H1 (cell line): Measurements from ENCODE around the gene GJD3. TPM values are rescaled to one million over a fixed set of nuclear protein-coding genes. Genes with fewer than 3 reads are reported as not detected.

Experiments
- CTCF ChIA-PET: fragments of 300-600 bp; sonication (Branson Sonifier 250); formaldehyde crosslinking; loops from one replicate; lab custom pipeline; 2021; ENCODE audit not compliant: partially characterized antibody; lab: Charles Lee
- POLR2A ChIA-PET: fragments of 300-600 bp; sonication (Branson Sonifier 250); formaldehyde crosslinking; loops from one replicate; lab custom pipeline; 2021; ENCODE audit warnings: inconsistent platforms; ENCODE audit not compliant: partially characterized antibody; lab: Charles Lee
- DNase-seq, 2 experiments: peaks; one replicate each; pipeline versions ENCODE4 v3.0.0 to v3.0.0-alpha.2; 2010 to 2022; ENCODE audit warnings: low spot score in 2 of 2, low read depth in 1 of 2, mixed read lengths in 1 of 2
- FAIRE-seq: peaks from 2 replicates; lab custom pipeline; 2011; peaks lifted over from hg19 to GRCh38; lab: Jason Lieb, UNC
- H2AFZ ChIP-seq: 2 replicates; pipeline ENCODE4 v1.8.1; 2012; ENCODE audit warnings: low read length, inconsistent platforms
- H2AK5ac ChIP-seq: 2 replicates; pipeline ENCODE4 v1.6.1; 2013; ENCODE audit warnings: low read depth, low read length
- H2BK120ac ChIP-seq: replicated peaks from 2 replicates; pipeline ENCODE3; 2013; ENCODE audit warnings: low read depth, low read length, inconsistent platforms
- H2BK12ac ChIP-seq: 2 replicates; pipeline ENCODE4 v1.6.1; 2013; ENCODE audit warnings: low read depth, low read length
- H2BK15ac ChIP-seq: 2 replicates; pipeline ENCODE4 v1.6.1; 2013; ENCODE audit warnings: low read length
- H2BK20ac ChIP-seq: 2 replicates; pipeline ENCODE4 v1.6.1; 2013; ENCODE audit warnings: low read length
- H2BK5ac ChIP-seq: 2 replicates; pipeline ENCODE4 v1.6.1; 2013; ENCODE audit warnings: low read depth, low read length
- H3K14ac ChIP-seq: 2 replicates; pipeline ENCODE4 v1.6.1; 2013; ENCODE audit warnings: inconsistent platforms; ENCODE audit not compliant: insufficient read length
- H3K18ac ChIP-seq: 2 replicates; pipeline ENCODE4 v1.6.1; 2013; ENCODE audit warnings: low read length; ENCODE audit errors: extremely low read depth
- H3K23ac ChIP-seq: 2 replicates; pipeline ENCODE4 v1.6.1; 2013; ENCODE audit warnings: inconsistent platforms; ENCODE audit not compliant: insufficient read length
- H3K23me2 ChIP-seq: 2 replicates; pipeline ENCODE4 v1.6.1; 2013; ENCODE audit warnings: low read depth, low read length
- H3K27ac ChIP-seq: 2 replicates; pipeline ENCODE4 v1.6.1; 2011; ENCODE audit warnings: low read depth, low read length, inconsistent platforms
- H3K27me3 ChIP-seq, 4 experiments: replicated peaks in 1 of 4; 1 replicate in 1 of 4; 2 replicates in 3 of 4; pipeline versions ENCODE4 v1.6.1 to v1.8.1; 2011 to 2013; ENCODE audit warnings: low read length in 3 of 4, mild to moderate bottlenecking in 3 of 4, inconsistent platforms in 2 of 4, mixed read lengths in 2 of 4, moderate library complexity in 1 of 4; ENCODE audit not compliant: control insufficient read depth in 3 of 4, insufficient read depth in 3 of 4; ENCODE audit errors: extremely low read depth in 1 of 4
- H3K36me3 ChIP-seq, 4 experiments: 2 replicates each; pipeline versions ENCODE4 v1.6.1 to v1.8.1; 2011 to 2013; ENCODE audit warnings: mild to moderate bottlenecking in 4 of 4, low read length in 3 of 4, moderate library complexity in 2 of 4, control low read depth in 1 of 4, inconsistent platforms in 1 of 4; ENCODE audit not compliant: insufficient read depth in 4 of 4, control insufficient read depth in 2 of 4
- H3K4ac ChIP-seq: replicated peaks from 2 replicates; pipeline ENCODE3; 2013; ENCODE audit warnings: low read length, low read depth, mixed read lengths, inconsistent platforms; ENCODE audit not compliant: insufficient read length
- H3K4me1 ChIP-seq, 4 experiments: replicated peaks in 1 of 4; 1 replicate in 1 of 4; 2 replicates in 3 of 4; pipeline versions ENCODE4 v1.6.1 to v1.8.1; 2011 to 2013; ENCODE audit warnings: low read length in 3 of 4, inconsistent platforms in 2 of 4, mixed read lengths in 1 of 4; ENCODE audit not compliant: insufficient read depth in 4 of 4, control insufficient read depth in 3 of 4
- H3K4me2 ChIP-seq, 2 experiments: 2 replicates each; pipeline versions ENCODE4 v1.6.1 to v1.8.1; 2011 to 2013; ENCODE audit warnings: low read depth in 2 of 2, low read length in 2 of 2, control low read depth in 1 of 2, inconsistent platforms in 1 of 2, mild to moderate bottlenecking in 1 of 2; ENCODE audit not compliant: insufficient read depth in 1 of 2
- H3K4me3 ChIP-seq, 4 experiments: fragments of 200-600, 300-600 bp in 1 of 4; sonication (generic), shearing (Covaris generic), sonication (Bioruptor Twin) in 1 of 4; 2 replicates each; pipeline versions ENCODE4 v1.5.1 to v1.8.1; 2011 to 2016; ENCODE audit warnings: low read length in 4 of 4, low read depth in 3 of 4, control low read depth in 2 of 4, inconsistent platforms in 2 of 4, mild to moderate bottlenecking in 2 of 4, mixed read lengths in 1 of 4, moderate library complexity in 1 of 4; ENCODE audit not compliant: insufficient read depth in 2 of 4; ENCODE audit errors: extremely low read depth in 1 of 4
- H3K56ac ChIP-seq: replicated peaks from 2 replicates; pipeline ENCODE3; 2013; ENCODE audit warnings: low read depth, mild to moderate bottlenecking, mixed read lengths, low read length, inconsistent platforms; ENCODE audit not compliant: insufficient read length
- H3K79me1 ChIP-seq: 2 replicates; pipeline ENCODE4 v1.6.1; 2013; ENCODE audit warnings: low read depth, low read length, control low read depth
- H3K79me2 ChIP-seq, 2 experiments: 2 replicates each; pipeline versions ENCODE4 v1.6.1 to v1.8.1; 2012 to 2013; ENCODE audit warnings: low read length in 2 of 2, mild to moderate bottlenecking in 2 of 2, inconsistent platforms in 1 of 2; ENCODE audit not compliant: insufficient read depth in 2 of 2, control insufficient read depth in 1 of 2
- H3K9ac ChIP-seq, 4 experiments: replicated peaks in 1 of 4; 1 replicate in 1 of 4; 2 replicates in 3 of 4; pipeline versions ENCODE4 v1.6.1 to v1.8.1; 2011 to 2013; ENCODE audit warnings: low read depth in 3 of 4, low read length in 3 of 4, control low read depth in 2 of 4, mild to moderate bottlenecking in 2 of 4, moderate library complexity in 2 of 4, inconsistent platforms in 1 of 4; ENCODE audit errors: extremely low read depth in 1 of 4
- H3K9me3 ChIP-seq, 2 experiments: 2 replicates each; pipeline versions ENCODE4 v1.6.1 to v1.8.1; 2012 to 2013; ENCODE audit warnings: mild to moderate bottlenecking in 2 of 2, moderate library complexity in 2 of 2, control low read depth in 1 of 2, inconsistent platforms in 1 of 2, low read depth in 1 of 2, low read length in 1 of 2, mixed read lengths in 1 of 2; ENCODE audit not compliant: insufficient read depth in 2 of 2
- H4K20me1 ChIP-seq, 2 experiments: replicated peaks in 1 of 2; 2 replicates each; pipeline versions ENCODE3 to v1.8.1; 2011 to 2013; ENCODE audit warnings: inconsistent platforms in 2 of 2, low read length in 2 of 2, mild to moderate bottlenecking in 1 of 2; ENCODE audit not compliant: insufficient read depth in 2 of 2, control insufficient read depth in 1 of 2
- H4K5ac ChIP-seq: 2 replicates; pipeline ENCODE4 v1.6.1; 2013; ENCODE audit warnings: low read length, low read depth, mixed read lengths, inconsistent platforms; ENCODE audit not compliant: insufficient read length
- H4K8ac ChIP-seq: 2 replicates; pipeline ENCODE4 v1.8.0; 2013; ENCODE audit warnings: mild to moderate bottlenecking, moderate library complexity, low read length, inconsistent platforms; ENCODE audit not compliant: insufficient read depth; ENCODE audit errors: extremely low read depth
- H4K91ac ChIP-seq: replicated peaks from 2 replicates; pipeline ENCODE3; 2013; ENCODE audit warnings: low read length, mixed read lengths, inconsistent platforms; ENCODE audit not compliant: insufficient read length
- CTBP2 ChIP-seq: IDR thresholded peaks from 2 replicates; pipeline ENCODE4 v1.7.0; 2011; ENCODE audit warnings: borderline replicate concordance, mild to moderate bottlenecking, moderate library complexity, mixed read lengths, low read length; ENCODE audit not compliant: insufficient read depth, insufficient read length
- NANOG ChIP-seq: IDR thresholded peaks from 2 replicates; pipeline ENCODE4 v1.6.1; 2011; ENCODE audit warnings: low read length, low read depth, mild to moderate bottlenecking, inconsistent platforms; ENCODE audit not compliant: insufficient read depth, poor library complexity, severe bottlenecking
- POLR2AphosphoS5 ChIP-seq: IDR thresholded peaks from 2 replicates; pipeline ENCODE4 v1.6.1; 2011; ENCODE audit warnings: low read depth, low read length
- RXRA ChIP-seq: IDR thresholded peaks from 2 replicates; pipeline ENCODE4 v1.6.1; 2011; ENCODE audit warnings: low read depth, mild to moderate bottlenecking, low read length, moderate library complexity; ENCODE audit not compliant: insufficient read depth
- SIN3A ChIP-seq, 2 experiments: IDR thresholded peaks in 1 of 2; conservative IDR thresholded peaks in 1 of 2; 2 replicates each; pipeline ENCODE4 v1.6.1; 2011 to 2012; ENCODE audit warnings: low read length in 2 of 2, improper control_type of control experiment in 1 of 2, low read depth in 1 of 2, mild to moderate bottlenecking in 1 of 2
- SIX5 ChIP-seq: IDR thresholded peaks from 2 replicates; pipeline ENCODE4 v1.6.1; 2011; ENCODE audit warnings: mild to moderate bottlenecking, low read depth, low read length
- SUZ12 ChIP-seq: fragments of 200-600 bp; sonication (generic); IDR thresholded peaks from 2 replicates; pipeline ENCODE4 v1.6.1; 2012; ENCODE audit warnings: mild to moderate bottlenecking, inconsistent platforms, low read length, moderate library complexity, mixed read lengths
- TCF12 ChIP-seq: IDR thresholded peaks from 2 replicates; pipeline ENCODE4 v1.6.1; 2011; ENCODE audit warnings: low read depth, mild to moderate bottlenecking, low read length
- WGBS, 2 experiments: shearing (Covaris generic) in 1 of 2; methylation state at CpG; one replicate each; pipeline versions ENCODE4 v1.1.6 to v1.1.7; 2013 to 2015; ENCODE audit warnings: low lambda C conversion rate in 2 of 2, mixed read lengths in 2 of 2, inconsistent platforms in 1 of 2, low coverage in 1 of 2, missing lambda C conversion rate in 1 of 2; ENCODE audit not compliant: insufficient replicate concordance in 2 of 2, insufficient coverage in 1 of 2, insufficient read length in 1 of 2; ENCODE audit errors: extremely low coverage in 1 of 2, missing lambda C conversion rate in 1 of 2; 5-methylcytosine and 5-hydroxymethylcytosine counted together
- polyA plus RNA-seq, 7 experiments: library from polyadenylated mRNA; depleted of rRNA in 3 of 7; stranded (reverse) in 5 of 7; unstranded in 2 of 7; fragments of >200 nt in 5 of 7; fragments of 200-250 nt in 2 of 7; gene quantifications; 1 replicate in 5 of 7; 2 replicates in 1 of 7; 4 replicates in 1 of 7; pipeline versions ENCODE4 v1.2.1 to v1.2.3, GENCODE V29; 2011 to 2013; ENCODE audit warnings: missing spikeins in 2 of 7, mixed read lengths in 2 of 7
- total RNA-seq: library from RNA; stranded (reverse); fragmentation: NEBNext Ultra II Directional; extraction: Animal tissue kit (Norgen Biotek cat#: 25700); gene quantifications from 2 replicates; pipeline ENCODE4 v1.2.1, GENCODE V29; 2021

Gene GJD3
- total and polyA plus RNA-seq, 2 of the 8 experiments (the other 6 are each of a cell fraction or from before 2014, with no cell fraction given): 0.53 to 1.9 TPM

- no peak overlapping the region for H2BK120ac ChIP-seq
Measured at GRCh38 chr17:40361063-40361924, 3.2 kb downstream of the GJD3 start.

More at GRCh38 chr17:40361063-40361924, 3.2 kb downstream of the GJD3 start:
- ChIA-PET CTCF (interaction anchor here (0.6 to 30.8 kb wide), 35 partner anchors 9 to 1306 kb away, joined by 3 to 1198 read pairs (median 4); partner anchors contain the start of gene RARA), POLR2A (interaction anchor here (0.6 to 27.8 kb wide), 9 partner anchors 9 to 1330 kb away, joined by 3 to 570 read pairs (median 3); partner anchors contain the start of genes CDC6 and RARA)
- H3K36me3 ChIP-seq: no peaks in the 10 kb centered on the region
- no peaks in the 10 kb centered on the region for H3K79me2 ChIP-seq
- H2BK15ac ChIP-seq: no peak overlapping the region
- DNase-seq (peak in 1 of 2 experiments; percentile 64), FAIRE-seq (no peak)
- H4K5ac ChIP-seq: no peak overlapping the region
- H3K56ac ChIP-seq: no peak overlapping the region
- peak overlapping the region; percentile 36; the same call in 1 of the 2 replicates for H2AFZ ChIP-seq
- H3K23me2 ChIP-seq: peaks cover 18% of the 10 kb centered on the region; the same call in 1 of the 2 replicates
- no peak overlapping the region for H3K23ac ChIP-seq
- no peak overlapping the region for H3K4ac ChIP-seq
- no peak overlapping the region for H3K4me3 ChIP-seq
- no peaks in the 10 kb centered on the region for H3K79me1 ChIP-seq
- peak overlapping the region; percentile 77; the same call in 1 of the 2 replicates for H2AK5ac ChIP-seq
- H2BK5ac ChIP-seq: no peak overlapping the region; the same call in 1 of the 2 replicates
- H4K91ac ChIP-seq: no peak overlapping the region
- no peaks in the 10 kb centered on the region for H3K9me3 ChIP-seq
- H3K18ac ChIP-seq: peak overlapping the region; percentile 57; the same call in 1 of the 2 replicates
- H4K8ac ChIP-seq: no peak overlapping the region; the same call in 1 of the 2 replicates
- H3K4me1 ChIP-seq: peaks cover 6 to 34% (median 20%) of the 10 kb centered on the region in 4 experiments
- H3K27me3 ChIP-seq: peaks cover 8 to 27% (median 24%) of the 10 kb centered on the region in 4 experiments
- peak overlapping the region; percentile 5 to 16 for H3K4me2 ChIP-seq
- H2BK20ac ChIP-seq: 0 out of 2 replicates have a peak overlapping the region, but pooled peaks have one; percentile 50
- TF ChIP-seq TCF12 (no peak), POLR2AphosphoS5 (no peak), NANOG (no peak), SIX5 (no peak), RXRA (no peak), CTBP2 (no peak), SUZ12 (no peak), SIN3A (conservative IDR thresholded peaks at IDR 0.05 in 1 of 2, IDR thresholded peaks at IDR 0.05 in 1 of 2; ENCODE audit: low read depth in 1 of 2, low read length in 2 of 2) (no peak)
- TF ChIP-seq, all 59 proteins: peak for 0
- peaks cover 0 to 2% of the 10 kb centered on the region in 2 experiments for H4K20me1 ChIP-seq
- H3K14ac ChIP-seq: no peak overlapping the region
- no peak overlapping the region for H3K9ac ChIP-seq
- no peak overlapping the region for H3K27ac ChIP-seq
- peak overlapping the region; percentile 6; the same call in 1 of the 2 replicates for H2BK12ac ChIP-seq
- 53% methylated on average over 28 of the region's 32 CpGs; no CpG with 5 or more reads in 1 of the 2 experiments for WGBS, 2 experiments
